ENCODE data around the gene ZNF330. TPM values are rescaled to one million over a fixed set of nuclear protein-coding genes. Genes with fewer than 3 reads are reported as not detected.

Gene ZNF330
- total RNA-seq, 5 donors from 2014 or later (not counting 1 experiment from before 2014, with no cell fraction given): 31.4 to 41.5 (median 37.9) TPM

DNA sequence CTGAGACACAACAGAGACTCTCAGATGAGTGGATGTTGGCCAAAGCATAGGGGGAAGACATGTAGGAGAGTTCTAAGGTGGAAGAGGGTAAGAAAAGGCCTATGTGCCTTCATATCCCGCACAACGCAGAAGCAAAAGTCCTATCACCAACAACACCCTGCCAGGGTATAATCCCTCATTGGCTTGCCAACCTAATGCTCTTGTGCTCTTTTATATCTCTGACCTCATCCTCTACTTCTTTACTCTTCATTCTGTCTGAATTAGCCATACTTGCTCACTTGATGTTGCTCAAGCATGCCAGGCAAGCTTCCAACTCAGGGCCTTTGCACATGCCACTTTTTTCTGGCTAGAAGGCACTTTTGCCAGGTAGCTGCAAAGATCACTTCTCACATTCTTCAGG is 28.1 kb upstream of the ZNF330 start:
- H3K4me1 Mint-ChIP-seq: no peaks in the 10 kb centered on the region
- Histone ChIP-seq H3K4me3 (ENCODE audit: control insufficient read depth in 1 of 2, extremely low read depth in 1 of 2, low read length in 1 of 2) (no peak overlapping the region), H3K4me1 (ENCODE audit: control insufficient read depth in 1 of 2, extremely low read depth in 1 of 2, insufficient read depth in 2 of 2, low read length in 2 of 2) (no peaks in the 10 kb centered on the region), H3K9me3 (no peaks in the 10 kb centered on the region), H3K27me3 (replicated peaks in 1 of 2; ENCODE audit: control insufficient read depth in 2 of 2, extremely low read depth in 1 of 2, insufficient read depth in 2 of 2, low read length in 1 of 2) (peaks cover 0 to 10% of the 10 kb centered on the region in 2 experiments), H3K27ac (ENCODE audit: low read length) (no peak overlapping the region), H3K36me3 (ENCODE audit: control insufficient read depth in 2 of 2, extremely low read depth in 1 of 2, insufficient read depth in 1 of 2, low read length in 1 of 2) (no peaks in the 10 kb centered on the region)
- H3K9me3 Mint-ChIP-seq: peaks cover 0 to 4% (median 0%) of the 10 kb centered on the region in 3 donors
- no peak overlapping the region for H3K27ac Mint-ChIP-seq
- no peak for ATAC-seq (replicated peaks in 1 of 4)
- no peak for DNase-seq
- WGBS (ENCODE audit: insufficient coverage): no CpG with 5 or more reads among the region's 2 CpGs
- H3K36me3 Mint-ChIP-seq: no peaks in the 10 kb centered on the region
- no peak overlapping the region for H3K4me3 Mint-ChIP-seq
- ChIA-PET CTCF (no interaction called here), POLR2A (no interaction called here)
- peaks cover 19 to 22% of the 10 kb centered on the region in 2 donors for H3K27me3 Mint-ChIP-seq

DNA sequence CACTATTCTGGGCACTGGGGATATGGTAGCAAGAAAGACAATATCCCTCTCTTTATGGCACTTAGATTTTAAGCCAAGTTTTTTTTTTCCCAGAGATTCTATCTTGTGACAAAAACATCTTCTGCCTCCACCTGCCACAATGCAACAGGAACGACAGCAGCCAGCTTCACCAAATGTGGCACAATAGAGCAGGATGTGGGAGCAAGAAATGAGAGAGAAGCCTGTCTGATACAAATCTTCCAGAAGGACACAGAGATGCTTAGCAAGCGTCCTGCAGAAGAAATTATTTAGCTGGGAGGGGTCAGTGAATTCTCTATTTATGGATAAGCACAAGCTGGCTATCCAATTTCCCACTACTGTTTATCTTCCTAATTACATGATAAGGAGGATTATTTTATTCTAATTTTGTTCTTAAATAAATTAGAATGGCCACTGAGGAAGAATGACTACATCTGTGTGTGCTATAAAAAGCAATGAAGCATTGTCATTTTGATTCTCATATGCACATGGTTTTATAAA is 27.1 kb upstream of the ZNF330 start:
- H3K36me3 Mint-ChIP-seq: no peaks in the 10 kb centered on the region
- H3K36me3 ChIP-seq (ENCODE audit: control insufficient read depth in 2 of 2, extremely low read depth in 1 of 2, insufficient read depth in 1 of 2, low read length in 1 of 2): no peaks in the 10 kb centered on the region
- H3K4me1 ChIP-seq (ENCODE audit: control insufficient read depth in 1 of 2, extremely low read depth in 1 of 2, insufficient read depth in 2 of 2, low read length in 2 of 2): no peaks in the 10 kb centered on the region
- no peaks in the 10 kb centered on the region for H3K4me1 Mint-ChIP-seq
- H3K27ac Mint-ChIP-seq: no peak overlapping the region
- no peaks in the 10 kb centered on the region for H3K9me3 ChIP-seq
- H3K4me3 Mint-ChIP-seq: no peak overlapping the region
- peaks cover 0 to 4% (median 3%) of the 10 kb centered on the region in 3 donors for H3K9me3 Mint-ChIP-seq
- ChIA-PET POLR2A (no interaction called here), CTCF (no interaction called here)
- no peak for DNase-seq
- no peak for ATAC-seq (replicated peaks in 1 of 4)
- H3K27me3 ChIP-seq (replicated peaks in 1 of 2; ENCODE audit: control insufficient read depth in 2 of 2, extremely low read depth in 1 of 2, insufficient read depth in 2 of 2, low read length in 1 of 2): peaks cover 0 to 10% of the 10 kb centered on the region in 2 experiments
- H3K4me3 ChIP-seq (ENCODE audit: control insufficient read depth in 1 of 2, extremely low read depth in 1 of 2, low read length in 1 of 2): no peak overlapping the region
- H3K27me3 Mint-ChIP-seq: peaks cover 19 to 25% of the 10 kb centered on the region in 2 donors
- no peak overlapping the region for H3K27ac ChIP-seq (ENCODE audit: low read length)
- no CpG with 5 or more reads among the region's 2 CpGs for WGBS (ENCODE audit: insufficient coverage)

- POLR2A ChIA-PET: no interaction called here
- Histone ChIP-seq H3K36me3 (ENCODE audit: control insufficient read depth in 2 of 2, extremely low read depth in 1 of 2, insufficient read depth in 1 of 2, low read length in 1 of 2) (no peaks in the 10 kb centered on the region), H3K27me3 (replicated peaks in 1 of 2; ENCODE audit: control insufficient read depth in 2 of 2, extremely low read depth in 1 of 2, insufficient read depth in 2 of 2, low read length in 1 of 2) (no peaks in the 10 kb centered on the region), H3K9me3 (no peaks in the 10 kb centered on the region), H3K27ac (ENCODE audit: low read length) (no peak overlapping the region), H3K4me3 (ENCODE audit: control insufficient read depth in 1 of 2, extremely low read depth in 1 of 2, low read length in 1 of 2) (no peak overlapping the region), H3K4me1 (ENCODE audit: control insufficient read depth in 1 of 2, extremely low read depth in 1 of 2, insufficient read depth in 2 of 2, low read length in 2 of 2) (no peaks in the 10 kb centered on the region)
- no peak for ATAC-seq (replicated peaks in 1 of 4)
- H3K27ac Mint-ChIP-seq: no peak overlapping the region
- no peaks in the 10 kb centered on the region for H3K4me1 Mint-ChIP-seq
- no peak for DNase-seq
- no peaks in the 10 kb centered on the region for H3K36me3 Mint-ChIP-seq
- CTCF ChIA-PET: interaction anchor here in 1 of 2 donors (0.6 kb wide), 1 partner anchor 1212 kb away, joined by 3 read pairs; no protein-coding TSS in a partner anchor
- no peak overlapping the region for H3K4me3 Mint-ChIP-seq
- peaks cover 0 to 9% (median 6%) of the 10 kb centered on the region in 3 donors for H3K9me3 Mint-ChIP-seq
- 83% methylated on average over 2 of the region's 2 CpGs for WGBS (ENCODE audit: insufficient coverage)
- H3K27me3 Mint-ChIP-seq: peaks cover 15 to 16% of the 10 kb centered on the region in 2 donors
These were observed 25.5 kb upstream of the ZNF330 start for GRCh38 chr4:141195095-141195707.

- no peak overlapping the region for H3K27ac Mint-ChIP-seq
- no peak overlapping the region for H3K27ac ChIP-seq (ENCODE audit: low read length)
- no peaks in the 10 kb centered on the region for H3K36me3 Mint-ChIP-seq
- H3K27me3 ChIP-seq (replicated peaks in 1 of 2; ENCODE audit: control insufficient read depth in 2 of 2, extremely low read depth in 1 of 2, insufficient read depth in 2 of 2, low read length in 1 of 2): no peaks in the 10 kb centered on the region
- CTCF ChIA-PET: no interaction called here
- H3K4me3 ChIP-seq (ENCODE audit: control insufficient read depth in 1 of 2, extremely low read depth in 1 of 2, low read length in 1 of 2): no peak overlapping the region
- POLR2A ChIA-PET: no interaction called here
- DNase-seq (no peak), ATAC-seq (replicated peaks in 1 of 4) (no peak)
- no peaks in the 10 kb centered on the region for H3K4me1 ChIP-seq (ENCODE audit: control insufficient read depth in 1 of 2, extremely low read depth in 1 of 2, insufficient read depth in 2 of 2, low read length in 2 of 2)
- no peaks in the 10 kb centered on the region for H3K36me3 ChIP-seq (ENCODE audit: control insufficient read depth in 2 of 2, extremely low read depth in 1 of 2, insufficient read depth in 1 of 2, low read length in 1 of 2)
- peaks cover 12 to 17% of the 10 kb centered on the region in 2 donors for H3K27me3 Mint-ChIP-seq
- peaks cover 0 to 11% (median 8%) of the 10 kb centered on the region in 3 donors for H3K9me3 Mint-ChIP-seq
- no peak overlapping the region for H3K4me3 Mint-ChIP-seq
- H3K4me1 Mint-ChIP-seq: no peaks in the 10 kb centered on the region
- no peaks in the 10 kb centered on the region for H3K9me3 ChIP-seq
- WGBS (ENCODE audit: insufficient coverage): no CpG with 5 or more reads among the region's 1 CpG
These were observed 24.3 kb upstream of the ZNF330 start for GRCh38 chr4:141196227-141196933.

DNA sequence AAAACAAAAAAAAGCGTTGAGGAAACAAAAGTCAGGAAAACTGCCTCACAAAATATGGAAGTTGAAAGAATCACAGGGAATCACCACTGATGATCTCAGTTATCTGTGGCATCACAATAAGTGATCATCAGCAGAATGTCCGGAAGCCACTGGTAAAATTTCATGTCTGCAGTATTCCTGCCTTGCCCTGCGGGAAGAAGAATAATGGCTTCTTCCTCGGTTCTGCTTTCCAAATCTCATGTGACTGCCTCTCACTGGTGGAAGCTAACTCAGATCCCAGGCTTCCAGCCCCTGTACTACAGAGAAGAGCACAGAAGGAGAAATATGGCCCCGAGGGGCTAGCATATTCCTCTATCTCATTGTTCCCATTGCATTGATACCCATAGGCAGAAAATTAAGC is 12.7 kb upstream of the ZNF330 start:
- no peaks in the 10 kb centered on the region for H3K4me1 ChIP-seq (ENCODE audit: control insufficient read depth in 1 of 2, extremely low read depth in 1 of 2, insufficient read depth in 2 of 2, low read length in 2 of 2)
- ATAC-seq (replicated peaks in 1 of 4) (no peak), DNase-seq (no peak)
- H3K4me1 Mint-ChIP-seq: no peaks in the 10 kb centered on the region
- peaks cover 14 to 20% of the 10 kb centered on the region in 2 donors for H3K27me3 Mint-ChIP-seq
- ChIA-PET POLR2A (no interaction called here), CTCF (no interaction called here)
- H3K36me3 Mint-ChIP-seq: no peaks in the 10 kb centered on the region
- H3K4me3 Mint-ChIP-seq: no peak overlapping the region
- H3K9me3 Mint-ChIP-seq: no peaks in the 10 kb centered on the region
- no peak overlapping the region for H3K4me3 ChIP-seq (ENCODE audit: control insufficient read depth in 1 of 2, extremely low read depth in 1 of 2, low read length in 1 of 2)
- WGBS (ENCODE audit: insufficient coverage): 39% methylated on average over 2 of the region's 5 CpGs
- no peak overlapping the region for H3K27ac Mint-ChIP-seq
- no peaks in the 10 kb centered on the region for H3K36me3 ChIP-seq (ENCODE audit: control insufficient read depth in 2 of 2, extremely low read depth in 1 of 2, insufficient read depth in 1 of 2, low read length in 1 of 2)
- H3K9me3 ChIP-seq: no peaks in the 10 kb centered on the region
- H3K27me3 ChIP-seq (replicated peaks in 1 of 2; ENCODE audit: control insufficient read depth in 2 of 2, extremely low read depth in 1 of 2, insufficient read depth in 2 of 2, low read length in 1 of 2): peaks cover 0 to 7% of the 10 kb centered on the region in 2 experiments
- H3K27ac ChIP-seq (ENCODE audit: low read length): no peak overlapping the region

- Mint-ChIP-seq H3K27ac (no peak overlapping the region), H3K36me3 (no peaks in the 10 kb centered on the region), H3K4me1 (no peaks in the 10 kb centered on the region), H3K9me3 (no peaks in the 10 kb centered on the region), H3K27me3 (peaks cover 10 to 19% of the 10 kb centered on the region in 2 donors), H3K4me3 (no peak overlapping the region)
- Histone ChIP-seq H3K27me3 (replicated peaks in 1 of 2; ENCODE audit: control insufficient read depth in 2 of 2, extremely low read depth in 1 of 2, insufficient read depth in 2 of 2, low read length in 1 of 2) (peaks cover 0 to 15% of the 10 kb centered on the region in 2 experiments), H3K27ac (ENCODE audit: low read length) (no peak overlapping the region), H3K36me3 (ENCODE audit: control insufficient read depth in 2 of 2, extremely low read depth in 1 of 2, insufficient read depth in 1 of 2, low read length in 1 of 2) (no peaks in the 10 kb centered on the region), H3K4me3 (ENCODE audit: control insufficient read depth in 1 of 2, extremely low read depth in 1 of 2, low read length in 1 of 2) (no peak overlapping the region), H3K9me3 (no peaks in the 10 kb centered on the region), H3K4me1 (ENCODE audit: control insufficient read depth in 1 of 2, extremely low read depth in 1 of 2, insufficient read depth in 2 of 2, low read length in 2 of 2) (no peaks in the 10 kb centered on the region)
- CTCF ChIA-PET: no interaction called here
- WGBS (ENCODE audit: insufficient coverage): no CpG with 5 or more reads among the region's 3 CpGs
- POLR2A ChIA-PET: no interaction called here
- DNase-seq (no peak), ATAC-seq (replicated peaks in 1 of 4) (peak in 1 of 4 experiments; percentile 28)
These were observed 10.5 kb upstream of the ZNF330 start for GRCh38 chr4:141210168-141210567.
